NCI-H774 (cell line): Measurements from ENCODE around the gene WDR45B.
"Not testable (repeated sequence)": the region's sequence is repeated elsewhere in the genome, so short reads cannot be mapped to it uniquely, and the experiment has no call there.

ENCODE experiments used
- DNase-seq: peaks from one replicate; lab custom pipeline; 2025; lab: John Stamatoyannopoulos, UW

WDR45B gene

DNA sequence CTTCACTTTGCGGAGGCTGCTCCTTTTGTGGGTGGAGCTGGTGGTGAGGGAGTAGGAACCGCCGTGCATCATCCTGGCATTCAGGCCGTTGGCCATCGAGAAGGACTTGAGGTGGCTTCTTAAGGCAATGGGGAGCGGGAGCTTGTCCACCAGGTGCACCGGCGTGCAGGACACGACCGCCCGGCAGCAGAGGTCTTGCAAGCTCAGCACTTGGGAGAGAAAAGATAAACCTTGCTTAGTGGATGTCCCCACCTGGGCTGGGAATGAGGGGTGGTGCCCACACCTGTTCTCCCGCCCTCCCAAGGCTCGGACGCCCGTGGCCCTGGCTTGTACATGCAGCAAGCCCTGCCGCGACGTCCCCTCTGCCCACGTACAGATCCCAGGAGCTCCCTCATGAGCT is 9.7 kb upstream of the WDR45B start:
- DNase-seq = no peak

DNA sequence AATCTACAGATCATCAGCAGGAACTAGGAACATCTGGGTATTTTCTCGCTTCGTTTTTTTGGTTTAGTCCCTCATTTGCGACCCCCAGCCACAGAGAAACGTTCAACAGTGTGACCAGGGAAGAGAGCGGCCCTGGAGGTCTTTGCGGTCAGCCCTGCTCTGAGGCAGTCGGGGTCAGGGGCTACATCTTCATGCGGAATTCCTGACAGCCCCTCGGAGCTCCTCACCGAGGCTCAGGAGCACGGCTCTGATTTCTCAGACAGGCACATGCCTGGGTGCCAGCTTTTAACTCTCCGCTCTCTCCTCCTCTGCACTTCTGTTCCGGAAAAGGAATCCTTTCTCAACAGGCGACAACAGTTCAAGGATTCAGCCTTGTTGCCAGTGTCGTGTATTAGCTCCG is 8.0 kb upstream of the WDR45B start:
- no peak for DNase-seq

DNA sequence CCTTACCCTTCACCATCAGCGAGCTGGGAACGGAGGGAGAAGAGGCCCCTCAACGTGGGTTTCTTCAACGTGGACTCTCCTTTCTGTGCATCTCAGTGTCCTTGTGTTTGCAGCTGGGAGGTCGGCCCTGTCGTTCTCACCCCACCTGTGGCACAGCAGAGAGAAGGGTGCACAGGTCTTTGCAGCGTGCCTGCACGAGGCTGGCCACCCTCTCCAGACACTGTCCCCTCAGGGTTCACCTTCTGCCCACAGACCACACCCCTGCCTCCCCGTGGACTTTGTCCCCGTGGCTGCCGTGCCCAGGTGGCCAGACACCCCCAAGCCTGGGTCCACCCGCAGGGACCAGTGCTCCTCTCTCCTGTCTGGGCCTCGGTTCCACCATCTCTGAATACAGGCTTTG is 7.3 kb upstream of the WDR45B start:
- no peak for DNase-seq

DNA sequence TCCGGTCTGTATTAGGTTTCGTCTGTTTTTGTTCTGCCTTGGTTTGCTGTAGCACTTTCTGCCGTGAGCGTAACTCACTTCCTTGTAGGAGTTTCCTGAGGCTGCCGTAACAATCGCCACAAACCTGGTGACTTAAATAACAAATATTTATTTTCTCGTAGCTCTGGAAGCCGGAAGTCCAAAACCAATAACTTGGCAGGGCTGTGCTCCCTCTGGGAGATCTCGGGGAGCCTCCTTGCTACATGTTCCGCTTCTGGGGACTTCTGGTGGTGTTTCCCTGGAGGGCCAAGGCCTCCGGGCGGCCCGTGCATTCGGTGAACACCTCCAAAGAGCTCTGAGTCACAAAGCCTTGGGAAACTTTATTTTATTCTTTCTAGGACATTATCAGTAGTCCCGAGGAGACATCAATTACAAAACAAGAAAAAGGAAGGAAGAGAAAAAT is 6.8 kb upstream of the WDR45B start:
- DNase-seq = no peak

DNA sequence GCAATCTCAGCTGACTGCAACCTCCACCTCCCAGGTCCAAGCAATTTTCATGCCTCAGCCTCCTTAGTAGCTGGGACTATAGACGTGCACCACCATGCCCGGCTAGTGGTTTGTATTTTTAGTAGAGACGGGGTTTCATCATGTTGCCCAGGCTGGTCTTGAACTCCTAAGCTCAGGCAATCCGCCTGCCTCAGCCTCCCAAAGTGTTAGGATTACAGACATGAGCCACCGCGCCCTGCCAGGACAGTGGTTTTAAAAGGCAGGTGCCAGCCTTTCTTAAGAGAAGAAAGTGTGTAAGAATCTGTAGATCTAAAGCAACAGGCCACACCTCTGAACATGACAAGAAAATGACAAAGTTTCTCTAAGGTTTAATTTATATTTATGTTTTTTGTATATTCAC is 6.4 kb upstream of the WDR45B start:
- DNase-seq = not testable (repeated sequence)

DNA sequence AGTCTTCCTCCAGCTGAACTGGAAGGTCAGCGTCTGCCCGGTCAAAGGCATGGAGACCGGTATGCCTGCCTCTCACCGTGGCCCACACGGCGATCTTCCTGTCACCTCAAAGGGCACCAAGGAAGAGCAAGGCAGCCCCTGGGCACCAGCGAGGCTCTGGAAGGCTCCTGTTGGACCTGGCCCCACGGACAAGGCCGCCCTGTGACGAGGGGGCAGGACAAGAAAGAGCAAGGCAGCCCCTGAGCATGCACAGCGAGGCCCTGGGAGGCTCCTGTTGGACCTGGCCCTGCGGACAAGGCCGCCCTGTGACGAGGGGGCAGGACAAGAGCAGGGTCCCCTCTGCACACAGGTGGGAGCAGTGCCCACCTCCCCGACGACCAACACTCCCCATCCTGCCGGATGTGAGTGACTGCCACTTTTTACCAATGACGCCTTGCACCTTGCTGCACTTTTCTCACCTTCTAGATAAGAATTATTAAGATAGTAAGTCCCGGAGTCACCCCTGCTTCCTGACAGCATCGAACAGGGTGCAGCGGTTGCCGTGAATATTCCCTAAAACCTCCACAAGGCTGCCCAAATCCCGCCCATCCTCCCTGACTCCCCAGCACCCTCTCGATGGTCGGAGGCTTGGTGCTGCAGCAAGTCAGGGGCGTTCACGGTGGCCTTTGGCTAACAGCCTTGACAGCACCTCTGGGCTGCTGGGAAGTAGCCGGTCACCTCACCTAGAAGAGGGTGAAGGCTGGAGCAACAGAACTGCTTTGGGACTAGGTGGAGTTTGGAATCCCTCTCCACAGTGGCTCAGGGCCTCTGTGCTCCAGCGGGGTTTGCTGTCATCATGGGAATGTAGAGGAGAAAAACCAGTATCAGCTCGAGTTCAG is 5.6 kb upstream of the WDR45B start:
- DNase-seq = no peak

DNA sequence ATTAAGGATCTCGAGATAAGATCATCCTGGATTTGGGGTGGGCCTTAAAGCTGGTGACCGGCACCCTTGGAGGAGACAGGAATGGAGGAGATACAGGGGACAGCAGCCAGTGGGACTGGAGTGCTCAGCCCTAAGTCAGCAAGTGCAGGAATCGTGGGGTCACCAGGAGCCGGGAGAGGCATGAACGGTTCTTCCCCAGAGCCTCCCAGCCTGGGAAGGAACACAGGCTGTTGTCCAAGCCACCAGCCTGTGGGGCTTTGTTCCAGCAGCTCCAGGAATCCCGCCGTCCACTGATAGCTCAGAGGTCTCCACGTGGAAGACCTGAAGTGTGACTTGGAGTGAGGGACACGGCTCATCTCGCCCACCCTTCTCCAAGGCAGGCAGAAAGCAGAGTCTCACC is 2.5 kb upstream of the WDR45B start:
- DNase-seq = no peak

DNA sequence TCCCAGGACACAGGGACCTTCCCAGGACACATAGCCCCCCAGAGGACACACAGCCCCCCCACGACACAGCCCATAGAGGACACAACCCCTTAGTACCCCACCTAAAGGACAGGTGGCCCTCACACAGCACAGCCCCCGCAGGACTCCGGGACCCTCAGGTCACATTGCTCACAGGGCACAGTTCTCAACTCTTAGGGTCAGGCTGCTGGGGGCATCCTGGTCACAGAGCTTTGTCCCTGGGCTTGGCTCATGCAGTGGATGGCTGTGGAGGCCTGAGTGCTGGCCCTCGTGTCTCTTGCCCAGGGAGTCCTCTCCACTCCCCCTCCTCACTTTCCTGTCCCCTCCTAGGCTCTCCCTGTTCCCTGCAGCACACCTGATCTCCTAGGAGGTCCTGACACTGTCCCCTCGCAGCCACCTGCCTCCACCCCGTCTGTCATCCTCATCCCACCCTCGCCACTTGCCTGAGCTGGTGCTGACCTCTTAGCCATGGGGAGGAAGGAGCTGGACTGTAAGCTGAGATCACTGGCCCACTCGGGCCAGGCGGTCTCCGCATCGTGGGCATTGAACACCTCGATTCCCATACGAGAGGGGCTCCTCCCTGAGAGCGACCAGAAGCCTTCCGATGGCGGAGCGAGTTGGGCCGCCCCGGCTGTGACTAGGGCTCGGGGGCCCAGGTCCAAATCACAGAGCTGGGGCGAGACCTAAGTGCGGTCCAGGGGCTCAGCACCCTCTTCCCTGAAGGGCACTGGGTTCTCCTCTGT is 1.4 kb upstream of the WDR45B start:
- DNase-seq = no peak

DNA sequence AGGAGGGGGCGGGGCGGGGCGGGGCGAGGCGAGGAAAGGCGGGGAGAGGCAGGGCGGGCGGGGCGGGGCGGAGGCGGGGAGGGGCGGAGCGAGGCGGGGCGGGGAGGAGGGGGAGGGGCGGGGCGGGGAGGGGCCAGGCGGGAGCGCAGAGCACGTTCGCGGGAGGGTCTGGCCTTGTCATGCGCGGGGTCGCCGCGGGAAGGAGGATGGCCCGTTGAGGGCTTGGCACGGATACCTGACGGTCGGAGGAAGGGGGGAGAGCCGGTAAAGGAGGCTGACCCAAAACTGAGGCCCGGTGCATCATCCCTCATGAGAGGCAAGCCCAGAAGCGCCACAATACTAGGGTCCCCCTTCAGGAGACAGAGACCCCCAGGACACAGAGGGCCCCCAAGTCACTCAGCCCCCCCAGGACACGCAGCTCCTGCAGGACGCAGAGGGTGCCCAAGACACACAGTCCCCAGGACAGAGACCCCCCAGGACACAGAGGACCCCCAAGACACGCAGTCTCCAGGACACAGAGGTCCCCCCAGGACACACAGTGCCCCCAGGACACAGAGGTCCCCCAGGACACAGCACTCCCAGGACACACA is 593 bp upstream of the WDR45B start:
- DNase-seq = peak; percentile 43

DNA sequence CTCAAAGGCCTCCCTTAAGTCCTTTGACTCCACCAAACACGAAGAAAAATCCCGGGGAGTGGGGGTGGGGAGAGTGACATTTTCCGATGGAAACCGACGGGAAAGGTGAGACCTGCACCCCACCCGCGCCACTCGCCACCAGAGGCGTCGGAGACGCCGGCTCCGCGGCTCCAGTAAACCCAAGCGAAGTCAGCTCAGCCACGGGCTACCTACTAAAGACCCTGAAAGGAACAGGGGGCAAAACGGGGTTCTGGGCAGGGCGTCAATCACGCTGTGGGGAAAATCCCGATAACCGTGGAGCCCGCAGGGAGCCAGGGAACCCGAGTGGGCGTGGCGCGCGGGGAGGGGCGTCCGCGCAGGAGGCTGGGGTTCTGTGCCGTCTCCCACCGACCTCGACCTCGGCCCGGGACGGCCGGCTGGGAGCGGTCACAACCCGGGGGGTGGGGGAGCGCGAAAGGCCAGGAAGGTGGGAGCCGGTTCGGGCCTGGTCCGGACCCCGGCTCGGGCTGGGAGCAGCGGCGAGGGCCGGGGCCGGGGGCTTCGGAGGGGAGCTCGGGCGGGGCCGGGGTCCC is 565 bp downstream of the WDR45B start:
- DNase-seq = no peak

DNA sequence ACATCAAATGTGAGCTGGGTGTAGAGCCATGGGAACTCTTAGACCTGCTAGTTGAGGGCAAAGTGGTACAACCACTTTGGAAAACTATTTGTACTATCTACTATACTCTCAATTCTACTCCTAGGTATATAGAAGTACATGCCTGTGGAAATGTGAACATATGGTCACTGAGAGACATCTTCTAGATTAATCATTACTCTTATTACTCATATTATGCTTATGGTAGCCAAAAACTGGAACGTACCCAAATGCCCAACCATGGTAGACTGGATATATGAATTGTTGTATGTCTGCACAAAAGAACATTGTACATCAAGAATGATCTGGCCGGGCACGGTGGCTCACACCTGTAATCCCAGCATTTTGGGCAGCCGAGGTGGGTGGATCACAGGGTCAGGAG is 2.7 kb downstream of the WDR45B start:
- DNase-seq = no peak

DNA sequence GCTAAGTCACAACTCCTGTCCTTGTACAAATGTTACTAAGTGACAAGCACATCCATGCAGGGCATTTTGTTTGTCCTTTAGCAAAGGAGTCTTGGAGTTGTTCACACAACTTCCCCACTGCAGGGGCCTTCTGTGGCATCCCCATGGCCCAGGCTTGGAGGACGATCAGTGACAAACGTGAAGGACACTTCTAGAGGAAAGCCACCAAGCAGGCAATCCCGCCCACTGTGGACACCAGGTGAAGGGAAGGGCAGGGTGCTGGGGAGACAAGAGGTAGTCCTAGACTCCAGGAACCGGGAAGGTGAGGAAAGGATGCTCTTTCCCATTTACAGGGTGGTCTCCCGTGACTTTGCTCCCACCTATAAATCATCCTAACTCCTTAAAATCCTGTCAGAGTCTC is 4.1 kb downstream of the WDR45B start:
- DNase-seq = no peak

DNA sequence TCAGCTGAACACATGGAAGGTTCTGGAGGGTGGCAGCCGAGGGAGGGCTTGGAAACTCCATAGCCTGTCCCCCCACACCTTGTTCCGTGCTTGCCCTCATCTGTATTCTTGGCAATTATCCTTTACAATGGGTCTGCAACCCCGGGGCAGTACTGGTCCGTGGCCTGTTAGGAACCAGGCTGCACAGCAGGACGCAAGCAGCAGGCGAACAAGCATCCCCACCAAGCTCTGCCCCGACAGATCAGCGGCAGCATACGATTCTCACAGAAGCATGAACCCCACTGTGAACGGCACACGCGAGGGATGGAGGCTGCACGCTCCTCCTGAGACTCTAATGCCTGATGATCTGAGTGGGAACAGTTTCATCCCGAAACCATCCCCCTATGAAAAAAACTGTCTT is 6.2 kb downstream of the WDR45B start:
- no peak for DNase-seq

DNA sequence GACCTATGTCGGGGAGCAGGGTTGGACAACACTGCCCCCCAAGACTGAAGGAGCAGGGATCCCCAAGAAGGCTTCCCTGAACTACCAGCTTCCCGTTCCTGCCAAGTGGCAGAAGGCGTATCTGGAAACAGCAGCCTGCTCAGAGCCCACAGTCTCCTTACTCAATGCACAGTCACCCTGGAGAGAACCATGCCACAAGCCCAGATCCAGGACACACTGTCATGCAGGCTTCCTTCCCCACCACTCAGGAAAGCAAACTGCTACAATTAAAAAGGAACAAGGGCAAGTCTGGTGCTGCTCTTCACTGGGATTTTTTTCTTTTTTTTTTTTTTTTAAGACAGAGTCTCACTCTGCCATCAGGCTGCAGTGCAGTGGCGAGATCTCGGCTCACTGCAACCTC is 8.2 kb downstream of the WDR45B start:
- no peak for DNase-seq

DNA sequence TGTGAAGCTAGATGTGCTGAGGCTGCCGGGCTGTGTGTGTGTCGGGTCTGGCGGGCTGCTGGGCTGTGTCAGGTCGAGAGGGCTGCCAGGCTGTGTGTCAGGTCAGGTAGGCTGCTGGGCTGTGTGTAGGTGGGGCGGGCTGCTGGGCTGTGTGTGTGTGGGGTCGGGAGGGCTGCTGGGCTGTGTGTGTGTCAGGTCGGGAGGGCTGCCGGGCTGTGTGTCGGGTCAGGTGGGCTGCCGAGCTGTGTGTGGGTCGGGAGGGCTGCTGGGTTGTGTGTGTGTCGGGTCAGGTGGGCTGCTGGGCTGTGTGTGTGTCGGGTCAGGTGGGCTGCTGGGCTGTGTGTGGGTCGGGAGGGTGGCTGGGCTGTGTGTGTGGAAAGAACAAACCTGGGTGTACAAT is 8.6 kb downstream of the WDR45B start:
- DNase-seq = no peak

DNA sequence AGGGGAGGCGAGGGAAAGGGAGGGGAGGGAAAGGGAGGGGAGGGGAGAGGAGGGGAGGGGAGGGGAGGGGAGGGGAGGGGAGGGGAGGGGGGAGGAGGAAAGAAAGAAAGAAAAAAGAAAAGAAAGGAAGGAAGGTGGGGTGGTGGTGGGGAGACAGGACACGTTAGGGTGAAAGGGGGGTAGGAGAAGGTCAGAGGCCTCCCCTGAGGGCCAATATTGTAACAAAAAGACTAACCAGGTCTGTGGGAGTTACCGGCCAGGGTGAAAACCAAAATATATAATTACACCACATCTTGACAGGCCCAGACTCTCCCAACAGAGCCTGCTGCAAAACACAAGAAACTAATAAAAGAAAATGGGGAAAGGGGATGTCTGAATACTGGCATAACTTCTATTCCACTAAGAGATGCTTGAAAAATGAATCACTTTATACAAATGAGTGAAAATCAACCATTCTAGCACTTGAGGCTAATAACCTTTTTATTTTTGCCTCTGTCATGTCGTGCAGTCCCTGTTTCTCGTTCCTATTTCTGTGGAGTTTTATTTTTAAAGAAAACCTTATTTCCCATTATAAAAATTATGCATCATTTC is 10.0 kb downstream of the WDR45B start:
- DNase-seq = no peak

DNA sequence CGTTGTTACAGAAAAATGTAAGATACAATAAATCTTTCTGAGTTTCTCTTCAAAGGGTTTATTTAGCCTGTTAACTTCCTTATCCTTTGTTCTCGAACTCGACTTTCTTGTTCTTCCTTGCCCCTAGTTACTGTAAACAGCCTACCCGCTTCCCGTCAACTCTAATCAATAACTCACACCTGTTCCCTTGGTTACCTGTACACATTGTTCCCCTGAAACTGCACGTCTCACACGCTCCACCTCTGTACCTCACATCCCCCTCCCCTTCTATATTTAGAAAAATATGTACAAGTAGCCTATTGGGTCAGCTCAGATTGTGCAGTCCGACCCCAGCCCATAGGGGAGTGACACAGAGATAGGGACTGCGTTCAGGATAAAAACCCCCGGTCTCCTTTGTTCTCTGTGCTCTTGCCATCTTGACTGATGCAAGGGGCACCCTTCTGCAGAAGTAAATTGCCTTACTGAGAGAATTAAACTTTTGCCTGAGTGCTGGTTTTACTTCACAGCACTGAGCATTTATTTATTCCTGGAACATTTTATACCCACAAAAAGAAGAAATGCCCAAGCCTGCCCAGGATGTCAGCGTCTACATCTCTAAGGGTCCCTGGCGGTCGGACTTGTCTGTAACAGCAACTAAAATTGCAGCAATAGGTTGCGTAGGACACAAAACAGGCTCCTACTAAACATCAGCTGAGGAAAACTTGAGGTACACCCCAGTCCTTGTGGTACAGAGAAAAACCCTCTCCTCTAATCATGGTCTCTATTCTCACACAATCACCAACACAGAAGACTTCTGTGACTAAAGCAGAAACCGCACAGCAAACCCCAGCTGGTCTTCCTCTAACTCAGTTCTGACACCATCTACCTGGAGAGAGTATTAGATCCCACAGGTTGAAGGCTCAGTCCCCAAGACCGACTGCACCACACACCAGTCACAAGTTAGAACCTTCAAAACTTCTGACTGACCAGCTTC is 11.3 kb downstream of the WDR45B start:
- DNase-seq = peak; percentile 58

DNA sequence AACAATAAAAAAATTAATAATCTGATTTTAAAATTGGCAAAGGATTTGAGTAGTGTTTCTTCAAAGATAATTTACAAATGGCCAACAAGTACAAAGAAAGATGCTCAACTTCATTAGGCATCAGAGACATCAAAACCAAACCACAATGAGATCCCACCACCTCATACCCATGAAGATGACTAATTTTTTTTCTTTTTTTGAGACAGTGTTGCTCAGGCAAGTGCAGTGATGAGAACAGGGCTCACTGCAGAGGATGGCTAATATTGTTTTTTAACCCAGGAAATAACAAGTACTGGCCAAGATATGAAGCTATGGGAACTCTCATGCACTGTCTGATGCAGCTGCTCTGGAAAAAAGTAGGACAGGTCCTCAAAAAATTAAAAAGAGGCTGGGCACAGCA is 14.9 kb downstream of the WDR45B start:
- no peak for DNase-seq

DNA sequence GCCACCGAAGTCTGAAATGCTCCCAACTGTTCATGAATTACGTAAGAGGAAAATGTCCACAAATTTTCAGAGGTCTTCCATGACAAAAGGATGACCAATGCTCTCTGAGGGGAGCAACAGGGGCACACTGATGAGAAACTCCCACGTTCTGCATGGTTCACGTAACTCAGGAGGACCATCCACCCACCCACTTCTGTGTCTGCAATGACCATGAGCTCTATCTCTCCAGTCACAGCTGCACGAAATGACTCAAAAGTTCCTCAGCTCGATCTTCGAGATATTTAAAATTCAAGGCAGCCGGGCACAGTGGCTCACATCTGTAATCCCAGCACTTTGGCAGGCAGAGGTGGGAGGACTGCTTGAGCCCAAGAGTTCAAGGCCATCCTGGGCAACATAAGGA is 15.8 kb downstream of the WDR45B start:
- no peak for DNase-seq

DNA sequence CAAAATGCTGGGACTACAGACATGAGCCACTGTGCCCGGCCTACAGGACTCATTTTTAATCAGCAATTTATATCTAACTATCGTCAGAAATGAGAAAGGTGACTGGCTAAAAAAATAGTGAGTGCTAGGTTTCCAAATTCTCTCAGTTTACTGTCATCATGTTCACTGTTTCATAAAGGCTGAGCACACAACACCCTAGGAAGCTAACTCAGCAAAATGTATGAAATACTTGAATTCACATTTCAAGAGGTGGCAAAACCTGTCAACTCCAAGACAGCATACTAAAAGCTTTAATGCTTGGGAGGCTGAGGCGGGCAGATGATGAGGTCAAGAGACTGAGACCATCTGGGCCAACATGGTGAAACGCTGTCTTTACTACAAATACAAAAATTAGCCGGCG is 16.7 kb downstream of the WDR45B start:
- DNase-seq = no peak

DNA sequence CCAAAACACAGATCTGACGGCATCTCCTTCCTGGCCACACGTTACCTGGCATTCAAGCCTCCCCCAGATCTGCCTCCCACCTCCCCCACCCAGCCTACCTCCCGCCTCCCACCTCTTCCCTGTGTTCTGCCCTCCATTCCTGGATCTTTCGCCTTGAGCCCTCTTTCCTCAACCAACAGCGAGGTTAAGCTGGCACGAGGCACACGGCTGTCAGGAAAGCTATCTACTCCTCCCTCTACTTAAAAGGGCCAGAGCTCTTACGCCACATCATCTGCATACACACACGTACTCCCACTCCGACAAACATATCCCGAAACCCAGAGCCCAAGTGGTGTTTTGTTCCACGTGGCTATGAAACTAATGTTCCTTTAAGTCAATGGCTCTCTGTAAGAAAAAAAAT is 18.0 kb downstream of the WDR45B start:
- DNase-seq = no peak
